HK-2 (cell line): ENCODE data around the gene ARID5B.

Source experiments
- DNase-seq: peaks from one replicate; pipeline ENCODE4 v3.0.0-alpha.2; 2018; ENCODE audit not compliant: unreplicated experiment

ARID5B gene

GRCh38 chr10:62072901-62073300, 171.4 kb downstream of the ARID5B start:
- no peak for DNase-seq

DNA sequence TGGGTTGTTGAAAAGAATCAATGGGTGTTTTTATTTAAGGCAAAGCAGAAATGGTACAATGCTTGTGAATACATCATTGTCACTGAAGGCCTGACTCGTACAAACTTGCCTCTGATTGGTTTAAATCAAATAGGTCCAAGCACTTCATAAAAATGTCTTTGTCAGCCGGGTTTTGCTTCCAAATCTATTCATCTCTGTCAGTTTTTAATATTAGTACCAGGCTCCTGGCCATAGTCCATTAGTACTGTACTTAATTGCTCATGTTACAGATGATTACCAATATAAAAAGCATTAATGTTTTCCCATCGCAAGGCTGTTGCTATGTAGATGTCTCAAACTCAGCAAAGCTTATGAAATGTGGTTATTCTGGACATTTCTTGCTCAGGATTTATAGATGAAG, 171.9 kb downstream of the ARID5B start:
- DNase-seq, result no peak

DNA sequence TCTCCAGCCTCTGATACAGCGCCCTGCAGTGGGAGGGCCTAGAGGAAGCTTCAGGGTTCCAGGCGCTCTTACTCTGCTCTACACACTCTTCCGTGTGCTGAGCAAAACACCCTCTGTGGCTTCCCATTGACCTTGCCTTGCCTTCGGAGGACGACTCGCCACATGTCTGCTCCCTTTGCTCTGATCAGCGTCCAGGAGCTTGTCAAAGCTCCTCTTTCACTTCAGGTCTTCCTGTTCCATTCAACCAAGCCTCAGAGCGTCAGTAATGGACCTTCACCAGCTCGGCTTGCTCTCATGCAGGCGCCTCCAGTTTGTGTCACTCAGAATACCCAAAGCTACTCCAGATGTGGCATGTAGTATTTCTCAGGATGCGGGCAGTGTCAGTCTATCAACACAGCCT, 173.9 kb downstream of the ARID5B start:
- no peak for DNase-seq

- DNase-seq, result no peak
Observed at GRCh38 chr10:62075912-62076311, 174.4 kb downstream of the ARID5B start.

DNA sequence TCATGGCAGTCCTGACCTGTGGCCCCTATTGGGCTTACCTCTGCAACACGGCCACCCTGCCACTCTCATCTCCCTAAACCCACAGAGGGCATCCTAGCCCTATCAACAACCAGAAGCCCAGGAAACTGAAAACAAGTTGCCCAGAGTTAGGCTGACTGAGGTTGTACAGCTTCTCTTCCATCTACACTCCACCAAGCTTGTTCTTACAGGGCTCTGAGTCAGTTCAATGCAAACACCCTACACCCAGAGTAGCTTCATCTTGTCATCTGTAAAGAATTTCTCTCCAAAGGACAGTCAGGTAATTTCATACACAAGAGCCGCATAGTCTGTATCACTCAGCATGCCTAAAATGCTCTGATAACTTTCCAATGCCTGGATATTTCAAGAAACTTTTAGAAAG, 175.4 kb downstream of the ARID5B start:
- DNase-seq, result peak; percentile 33

GRCh38 chr10:62077330-62078015, 176.0 kb downstream of the ARID5B start:
- no peak for DNase-seq

DNA sequence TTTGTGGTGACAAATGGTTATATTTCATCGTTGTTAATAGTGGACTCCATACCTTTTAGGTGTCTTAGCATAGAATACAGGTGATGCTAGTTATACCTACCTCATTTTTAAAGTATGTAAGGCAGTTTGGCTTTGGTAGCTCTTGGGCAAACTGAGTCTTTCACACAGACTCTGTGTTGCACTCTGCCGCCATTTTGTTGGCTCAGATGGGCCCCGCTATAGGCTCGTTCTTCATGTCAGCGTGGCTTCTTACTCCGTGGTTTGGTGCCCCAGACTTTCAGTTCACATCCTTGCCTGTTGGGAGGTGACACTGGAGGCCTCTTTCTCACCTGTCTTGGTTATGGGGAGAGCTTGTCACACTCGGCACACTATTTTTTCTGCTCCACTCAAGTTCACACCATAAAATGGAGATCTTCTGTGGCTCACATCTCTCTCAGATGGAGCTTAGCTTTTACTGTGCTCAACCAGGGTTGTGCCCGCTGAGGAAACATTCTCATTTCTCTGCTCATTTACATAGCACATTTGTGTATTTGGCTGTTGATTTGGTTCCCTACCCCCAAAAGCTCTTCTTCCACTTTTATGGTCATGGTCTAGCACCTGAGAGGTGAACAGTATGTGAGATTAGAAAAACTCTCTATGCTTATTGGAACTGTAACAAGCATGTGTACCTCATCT, 178.5 kb downstream of the ARID5B start:
- no peak for DNase-seq

DNA sequence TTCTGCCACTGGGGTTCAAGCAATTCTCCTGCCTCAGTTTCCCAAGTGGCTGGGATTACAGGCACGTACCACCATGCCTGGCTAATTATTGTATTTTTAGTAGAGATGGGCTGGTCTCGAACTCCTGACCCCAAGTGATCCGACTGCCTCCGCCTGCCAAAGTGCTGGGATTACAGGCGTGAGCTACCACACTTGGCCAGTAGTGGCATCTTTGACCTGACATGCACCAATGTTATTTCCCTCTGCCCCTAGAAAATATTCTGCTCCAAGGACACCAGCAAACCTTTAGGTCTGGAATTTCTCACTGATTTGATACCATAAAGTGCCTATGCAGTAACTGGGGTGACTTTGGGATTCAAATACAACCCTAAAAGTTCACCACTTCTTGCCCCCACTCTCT, 179.4 kb downstream of the ARID5B start:
- no peak for DNase-seq

- no peak for DNase-seq
Observed at GRCh38 chr10:62081341-62082270, 180.1 kb downstream of the ARID5B start.

DNA sequence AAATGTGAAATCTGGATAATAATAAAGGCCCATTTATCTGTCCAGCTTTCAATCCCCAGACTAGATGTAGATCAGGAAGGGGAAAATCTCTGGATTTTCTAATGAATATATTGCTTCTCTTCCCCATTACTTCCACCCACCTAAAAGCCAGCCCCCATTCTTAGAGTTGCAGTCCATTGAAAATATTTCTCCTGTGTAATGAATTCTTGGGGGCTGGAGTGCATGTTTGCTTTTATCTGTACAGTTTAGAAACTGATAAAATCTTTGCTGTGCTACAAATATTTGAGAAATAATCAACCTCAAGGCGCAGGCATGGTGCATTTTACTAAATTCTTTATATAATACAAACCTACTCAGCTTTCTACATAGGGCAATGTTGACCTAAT, 180.8 kb downstream of the ARID5B start:
- no peak for DNase-seq

GRCh38 chr10:62082729-62083411, 181.4 kb downstream of the ARID5B start:
- DNase-seq, result no peak

DNA sequence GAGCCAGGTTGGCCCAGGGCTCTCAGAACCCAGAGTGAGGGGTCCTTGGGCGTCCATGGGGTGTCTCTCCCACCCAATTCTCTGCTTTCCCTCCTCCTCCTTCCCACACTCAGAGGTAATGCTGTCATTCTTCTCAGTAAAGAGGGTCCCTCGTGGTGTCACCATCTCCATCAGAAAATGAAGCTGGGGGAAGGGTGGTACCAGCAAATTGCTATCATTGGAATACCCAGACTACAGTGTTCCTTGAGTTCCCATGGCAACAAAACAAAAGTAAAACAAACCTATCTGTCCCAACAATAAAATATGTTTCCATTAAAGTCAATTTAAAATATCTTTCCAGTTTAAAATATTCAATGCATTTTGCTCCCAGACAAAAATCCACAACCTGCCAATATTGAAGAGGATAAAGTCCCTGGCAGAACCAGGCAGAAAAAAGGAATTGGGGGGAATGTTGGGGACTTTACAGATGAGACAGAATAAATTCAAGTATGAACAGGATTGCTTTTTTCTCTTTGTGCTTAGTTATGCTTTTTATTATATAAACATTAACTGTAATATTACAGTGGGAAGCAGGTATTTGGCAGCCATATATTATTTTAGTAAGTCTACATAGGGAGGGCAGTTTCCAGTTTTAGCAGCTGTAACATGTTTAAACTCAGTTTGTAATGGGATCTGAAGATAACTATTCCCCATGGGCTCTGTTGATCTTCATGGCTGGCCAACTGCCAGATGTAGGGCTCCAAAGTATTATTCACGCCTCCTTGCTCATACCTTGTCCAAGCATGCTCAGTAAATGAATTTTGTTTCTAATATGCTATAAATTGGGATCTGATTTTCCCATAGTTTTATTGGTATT, 182.1 kb downstream of the ARID5B start:
- no peak for DNase-seq

DNA sequence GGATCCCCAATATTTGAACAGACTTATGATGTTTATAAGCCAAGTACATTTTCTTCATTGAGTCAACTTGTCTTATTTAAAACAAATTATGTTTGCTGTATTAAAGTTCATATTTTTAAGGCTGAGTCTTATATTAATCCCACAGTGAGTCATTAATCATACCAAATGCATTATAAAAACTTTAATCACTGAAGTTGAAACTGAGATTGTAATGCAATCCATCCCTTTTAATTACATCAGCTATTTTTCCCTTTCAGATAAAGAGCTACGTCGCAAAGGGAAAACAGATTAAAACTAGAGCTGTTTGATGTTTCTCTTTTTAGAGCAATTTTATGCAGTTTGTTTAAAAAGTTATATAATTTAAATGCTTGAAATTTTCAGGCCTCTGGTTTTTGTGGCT, 183.0 kb downstream of the ARID5B start:
- DNase-seq, result no peak

DNA sequence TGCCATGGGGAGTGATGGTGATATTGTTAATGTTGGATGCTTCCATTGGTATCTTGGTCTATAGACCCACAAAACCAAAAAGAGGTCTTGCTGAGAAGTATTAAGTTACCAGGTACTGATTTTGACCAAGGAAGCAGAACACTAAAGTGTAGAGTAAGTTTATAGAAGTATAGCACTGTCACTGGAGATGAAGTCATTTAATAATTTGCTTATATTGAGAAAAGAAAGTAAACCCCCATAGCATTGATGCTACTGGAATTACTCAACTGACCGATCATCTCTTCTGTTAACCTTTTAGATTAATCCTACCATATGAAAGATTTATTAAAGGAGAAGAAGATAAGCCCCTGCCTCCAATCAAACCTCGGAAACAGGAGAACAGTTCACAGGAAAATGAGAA, 183.9 kb downstream of the ARID5B start:
- no peak for DNase-seq

- no peak for DNase-seq
Observed at GRCh38 chr10:62085821-62086220, 184.3 kb downstream of the ARID5B start.

- no peak for DNase-seq
Observed at GRCh38 chr10:62087329-62087728, 185.8 kb downstream of the ARID5B start.

DNA sequence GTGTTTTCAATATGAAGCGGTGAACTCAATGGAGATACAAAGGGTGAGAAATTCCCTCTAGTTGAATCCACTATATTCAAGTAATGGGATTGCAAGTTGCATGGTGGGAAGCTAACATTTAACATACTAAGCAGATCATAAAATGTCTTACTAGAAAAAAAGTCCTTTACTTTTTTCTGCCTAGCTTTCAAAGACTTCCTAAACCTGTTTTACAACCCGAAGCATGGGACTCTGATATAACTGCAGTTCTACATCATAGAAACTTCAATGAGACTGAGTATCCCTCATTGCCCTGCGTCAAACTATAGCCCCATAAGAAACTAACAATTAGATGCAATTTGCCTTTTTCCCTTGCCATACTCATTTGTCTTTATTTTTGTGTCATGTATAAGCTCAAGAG, 187.3 kb downstream of the ARID5B start:
- DNase-seq, result no peak

DNA sequence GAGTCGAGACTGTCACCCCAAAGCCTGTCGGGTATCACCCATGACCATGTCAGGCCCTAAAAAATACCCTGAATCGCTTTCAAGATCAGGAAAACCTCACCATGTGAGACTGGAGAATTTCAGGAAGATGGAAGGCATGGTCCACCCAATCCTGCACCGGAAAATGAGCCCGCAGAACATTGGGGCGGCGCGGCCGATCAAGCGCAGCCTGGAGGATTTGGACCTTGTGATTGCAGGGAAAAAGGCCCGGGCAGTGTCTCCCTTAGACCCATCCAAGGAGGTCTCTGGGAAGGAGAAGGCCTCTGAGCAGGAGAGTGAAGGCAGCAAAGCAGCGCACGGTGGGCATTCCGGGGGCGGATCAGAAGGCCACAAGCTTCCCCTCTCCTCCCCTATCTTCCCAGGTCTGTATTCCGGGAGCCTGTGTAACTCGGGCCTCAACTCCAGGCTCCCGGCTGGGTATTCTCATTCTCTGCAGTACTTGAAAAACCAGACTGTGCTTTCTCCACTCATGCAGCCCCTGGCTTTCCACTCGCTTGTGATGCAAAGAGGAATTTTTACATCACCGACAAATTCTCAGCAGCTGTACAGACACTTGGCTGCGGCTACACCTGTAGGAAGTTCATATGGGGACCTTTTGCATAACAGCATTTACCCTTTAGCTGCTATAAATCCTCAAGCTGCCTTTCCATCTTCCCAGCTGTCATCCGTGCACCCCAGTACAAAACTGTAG, 191.0 kb downstream of the ARID5B start:
- DNase-seq, result no peak

DNA sequence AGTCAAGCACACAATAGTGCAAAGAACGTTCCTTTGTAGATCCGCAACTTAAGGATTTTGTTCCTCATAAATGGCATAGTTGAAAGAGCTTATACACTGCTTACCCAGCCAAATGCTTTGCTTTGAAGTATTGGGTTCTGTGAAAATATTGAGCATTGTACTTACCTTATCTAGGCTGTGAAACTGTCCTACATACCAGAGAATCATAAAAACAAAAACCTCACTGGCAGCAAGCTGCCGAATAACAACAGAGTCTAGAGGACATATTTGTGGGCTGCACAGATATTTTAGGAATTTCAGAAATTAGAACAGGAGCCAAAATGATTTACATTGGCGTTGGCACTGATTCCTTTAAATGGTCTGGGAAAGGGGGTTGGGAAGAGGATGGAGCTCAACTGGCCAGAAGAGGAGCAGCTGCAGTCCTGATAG, 192.4 kb downstream of the ARID5B start:
- DNase-seq, result peak; percentile 32
